Left ventricle myocardium inferior (tissue), 1 donor: ENCODE data around the gene GART. TPM values are rescaled to one million over a fixed set of nuclear protein-coding genes. Genes with fewer than 3 reads are reported as not detected.

ENCODE experiments used
- DNase-seq: peaks from one replicate; pipeline ENCODE4 v3.0.0-alpha.2; 2020
- H3K27ac ChIP-seq: fragments of 200-600 bp; replicated peaks from 2 replicates; pipeline ENCODE4 v1.8.0; 2021
- H3K27me3 ChIP-seq: fragments of 200-600 bp; 2 replicates; pipeline ENCODE4 v1.8.0; 2021; ENCODE audit warnings: low read depth
- H3K36me3 ChIP-seq: fragments of 200-600 bp; 2 replicates; pipeline ENCODE4 v1.8.0; 2021
- H3K4me1 ChIP-seq: fragments of 200-600 bp; 2 replicates; pipeline ENCODE4 v1.8.0; 2021
- H3K4me3 ChIP-seq: fragments of 200-600 bp; 2 replicates; pipeline ENCODE4 v1.8.0; 2021; ENCODE audit warnings: mild to moderate bottlenecking, moderate library complexity
- H3K9me3 ChIP-seq: fragments of 200-600 bp; replicated peaks from 2 replicates; pipeline ENCODE4 v1.8.0; 2021
- intact Hi-C: fragments of 100-400 bp; cut with micrococcal nuclease; formaldehyde crosslinking; loops from one replicate; pipeline ENCODE4 v1.11.0; 2022
- total RNA-seq: library from RNA; stranded (reverse); fragmentation: NEBNext Ultra II Directional; extraction: Animal tissue kit (Norgen Biotek cat#: 25700); gene quantifications from one replicate; pipeline ENCODE4 v1.2.1, GENCODE V29; 2021
- TF ChIP-seq, protein P1 (sequence below): fragments of 200-600 bp; IDR thresholded peaks from 2 replicates; pipeline ENCODE4 v1.8.0; 2021; ENCODE audit warnings: antibody characterized with exemption, mild to moderate bottlenecking, borderline replicate concordance
- donor health status: DM: no; HTN: yes; CAD: no; lungs with severe emphysema.

GART gene
- total RNA-seq, 1 donor from 2014 or later = 41.5 TPM

DNA sequence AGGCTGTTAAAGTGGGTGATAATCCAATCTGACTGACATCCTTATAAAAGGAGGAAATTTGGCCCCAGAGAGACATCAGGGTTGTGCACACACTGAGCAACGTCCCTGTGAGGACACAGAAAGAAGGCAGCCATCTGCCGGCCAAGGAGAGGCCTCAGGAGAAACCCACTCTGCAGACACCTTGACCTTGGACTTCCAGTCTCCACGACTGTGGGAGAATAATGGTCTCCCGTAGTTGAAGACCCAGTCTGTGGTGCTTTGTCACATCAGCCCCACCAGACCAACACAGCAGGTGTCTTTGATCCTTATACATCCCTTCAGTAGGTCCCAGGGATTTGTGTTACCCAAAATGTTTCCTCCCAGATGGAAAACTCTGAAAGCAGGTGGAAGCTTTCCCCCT is 46.2 kb downstream of the GART start:
- TF ChIP-seq, protein P1, sequence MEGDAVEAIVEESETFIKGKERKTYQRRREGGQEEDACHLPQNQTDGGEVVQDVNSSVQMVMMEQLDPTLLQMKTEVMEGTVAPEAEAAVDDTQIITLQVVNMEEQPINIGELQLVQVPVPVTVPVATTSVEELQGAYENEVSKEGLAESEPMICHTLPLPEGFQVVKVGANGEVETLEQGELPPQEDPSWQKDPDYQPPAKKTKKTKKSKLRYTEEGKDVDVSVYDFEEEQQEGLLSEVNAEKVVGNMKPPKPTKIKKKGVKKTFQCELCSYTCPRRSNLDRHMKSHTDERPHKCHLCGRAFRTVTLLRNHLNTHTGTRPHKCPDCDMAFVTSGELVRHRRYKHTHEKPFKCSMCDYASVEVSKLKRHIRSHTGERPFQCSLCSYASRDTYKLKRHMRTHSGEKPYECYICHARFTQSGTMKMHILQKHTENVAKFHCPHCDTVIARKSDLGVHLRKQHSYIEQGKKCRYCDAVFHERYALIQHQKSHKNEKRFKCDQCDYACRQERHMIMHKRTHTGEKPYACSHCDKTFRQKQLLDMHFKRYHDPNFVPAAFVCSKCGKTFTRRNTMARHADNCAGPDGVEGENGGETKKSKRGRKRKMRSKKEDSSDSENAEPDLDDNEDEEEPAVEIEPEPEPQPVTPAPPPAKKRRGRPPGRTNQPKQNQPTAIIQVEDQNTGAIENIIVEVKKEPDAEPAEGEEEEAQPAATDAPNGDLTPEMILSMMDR = no peak
- Histone ChIP-seq H3K27ac (no peak overlapping the region), H3K36me3 (no peaks in the 10 kb centered on the region), H3K27me3 (no peaks in the 10 kb centered on the region), H3K4me1 (peaks cover 13% of the 10 kb centered on the region), H3K4me3 (no peak overlapping the region), H3K9me3 (no peaks in the 10 kb centered on the region)
- intact Hi-C loops = no loop called here
- DNase-seq = no peak

DNA sequence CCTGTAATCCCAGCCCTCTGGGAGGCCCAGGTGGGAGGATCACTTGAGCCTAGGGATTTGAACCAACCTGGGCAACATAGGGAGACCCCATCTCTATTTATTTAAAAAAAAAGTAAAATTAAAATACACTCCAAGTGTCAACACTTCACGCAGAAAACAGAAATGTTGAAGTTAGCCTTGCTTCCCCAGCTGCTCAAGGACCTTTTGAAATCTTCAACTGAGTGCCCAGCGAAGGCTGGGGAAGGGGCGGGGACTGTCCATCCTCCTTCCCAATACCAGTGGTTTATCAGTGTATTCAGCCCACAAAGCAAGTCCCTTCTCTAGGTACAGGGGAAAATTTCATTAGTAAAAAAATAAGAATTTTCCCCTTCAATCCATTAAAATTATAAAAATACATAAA is 48.2 kb downstream of the GART start:
- Histone ChIP-seq H3K27me3 (no peaks in the 10 kb centered on the region), H3K27ac (no peak overlapping the region), H3K36me3 (no peaks in the 10 kb centered on the region), H3K9me3 (no peaks in the 10 kb centered on the region), H3K4me3 (no peak overlapping the region), H3K4me1 (peaks cover 15% of the 10 kb centered on the region)
- TF ChIP-seq, protein P1 = no peak
- intact Hi-C loops = no loop called here
- no peak for DNase-seq

DNA sequence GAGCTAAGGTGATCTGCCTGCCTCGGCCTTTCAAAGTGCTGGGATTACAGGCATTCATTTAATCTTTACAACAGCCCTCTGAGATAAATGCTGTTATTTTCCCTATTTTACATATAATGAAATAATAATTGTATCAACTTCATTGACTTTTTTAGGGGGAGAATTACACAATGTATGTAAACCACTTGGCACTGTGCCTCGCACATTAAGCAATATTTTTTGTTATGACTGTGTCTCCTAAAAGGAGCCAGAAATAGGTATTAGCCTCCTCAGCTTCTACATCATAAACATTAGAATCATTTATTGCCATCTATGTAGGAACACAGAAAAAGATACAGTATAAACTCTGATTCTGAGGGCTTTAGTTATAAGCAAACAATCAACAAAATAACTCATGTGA is 49.3 kb downstream of the GART start:
- Histone ChIP-seq H3K27me3 (no peaks in the 10 kb centered on the region), H3K4me3 (no peak overlapping the region), H3K36me3 (no peaks in the 10 kb centered on the region), H3K27ac (no peak overlapping the region), H3K9me3 (no peaks in the 10 kb centered on the region), H3K4me1 (peaks cover 15% of the 10 kb centered on the region)
- no peak for DNase-seq
- intact Hi-C loops = no loop called here
- TF ChIP-seq, protein P1 = no peak

DNA sequence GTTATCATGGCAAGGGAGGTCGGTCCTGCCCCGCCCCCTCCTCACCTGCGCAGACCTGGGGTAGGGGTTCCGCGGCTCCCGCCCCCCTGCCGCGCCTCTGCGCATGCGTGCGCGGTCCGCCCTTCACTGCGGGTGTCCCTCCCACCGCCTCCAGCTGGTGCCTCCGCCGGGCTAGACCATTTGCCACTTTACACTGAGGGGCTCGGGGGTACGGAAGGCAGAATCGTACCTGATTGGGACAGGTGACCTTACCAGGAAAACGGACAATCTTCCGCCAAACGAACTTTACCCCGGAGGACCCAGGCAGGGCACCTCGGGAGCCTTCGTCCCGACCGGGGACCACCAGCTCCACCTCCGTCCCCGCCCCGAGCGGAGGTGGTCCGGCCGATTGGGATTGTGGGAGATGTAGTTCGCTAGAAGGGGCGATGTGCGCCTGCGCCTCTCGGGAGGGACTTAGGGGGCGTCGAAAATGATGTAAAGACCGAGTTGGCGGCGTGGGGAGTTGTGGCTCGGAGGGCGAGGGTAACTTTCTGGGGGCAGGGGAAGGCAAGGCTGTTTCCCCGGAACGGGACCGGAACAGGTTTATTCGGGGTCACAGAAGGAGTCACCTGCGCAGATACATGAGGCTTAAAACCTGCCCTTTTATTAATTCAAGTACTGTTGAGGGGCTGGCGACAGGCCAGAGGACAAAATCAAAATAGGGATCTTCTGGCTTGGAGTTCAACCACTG is 50.4 kb downstream of the GART start, which contains the start of gene DNAJC28:
Gene DNAJC28 (minus strand): TSS at position 344 of the 730 bp plus-strand sequence. CDS start 2,323 bp downstream, outside the sequence.
- DNase-seq = peak; percentile 95
- H3K4me3 ChIP-seq = peak within 1 kb of the TSS; percentile 76
- no peaks in the 10 kb centered on the region for H3K36me3 ChIP-seq
- no peaks in the 10 kb centered on the region for H3K9me3 ChIP-seq
- intact Hi-C loops = no loop called here
- peak within 1 kb of the TSS; percentile 91 for H3K27ac ChIP-seq
- no peaks in the 10 kb centered on the region for H3K27me3 ChIP-seq
- TF ChIP-seq, protein P1 = no peak
- H3K4me1 ChIP-seq = peaks cover 15% of the 10 kb centered on the region

DNA sequence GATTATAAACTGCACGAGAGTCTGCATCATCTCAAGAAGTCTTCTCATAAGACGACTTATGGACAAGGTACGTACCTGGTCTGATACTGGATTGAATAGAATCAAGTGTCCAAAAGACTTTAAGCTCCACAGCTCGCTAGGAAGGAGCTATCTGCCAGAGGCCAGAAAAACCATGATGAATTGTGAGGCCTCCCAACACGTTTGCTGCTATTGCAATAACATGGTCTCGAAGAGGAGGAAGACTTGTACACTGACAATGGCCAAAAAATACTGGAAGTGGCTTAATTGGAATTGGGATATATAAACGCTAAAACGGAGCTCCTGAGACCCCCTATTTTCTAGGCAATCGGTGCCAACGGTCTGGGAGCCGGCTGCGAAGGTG is 50.9 kb downstream of the GART start:
- H3K27ac ChIP-seq = peak overlapping the region; percentile 91
- intact Hi-C loops = no loop called here

More for the DNA sequence above, 50.9 kb downstream of the GART start:
- peaks cover 15% of the 10 kb centered on the region for H3K4me1 ChIP-seq
- TF ChIP-seq, protein P1 = no peak
- H3K9me3 ChIP-seq = no peaks in the 10 kb centered on the region
- H3K27me3 ChIP-seq = no peaks in the 10 kb centered on the region
- no peak for DNase-seq
- peak overlapping the region; percentile 76 for H3K4me3 ChIP-seq
- H3K36me3 ChIP-seq = no peaks in the 10 kb centered on the region
